ENCODE results near the gene CDKL5.

DNA sequence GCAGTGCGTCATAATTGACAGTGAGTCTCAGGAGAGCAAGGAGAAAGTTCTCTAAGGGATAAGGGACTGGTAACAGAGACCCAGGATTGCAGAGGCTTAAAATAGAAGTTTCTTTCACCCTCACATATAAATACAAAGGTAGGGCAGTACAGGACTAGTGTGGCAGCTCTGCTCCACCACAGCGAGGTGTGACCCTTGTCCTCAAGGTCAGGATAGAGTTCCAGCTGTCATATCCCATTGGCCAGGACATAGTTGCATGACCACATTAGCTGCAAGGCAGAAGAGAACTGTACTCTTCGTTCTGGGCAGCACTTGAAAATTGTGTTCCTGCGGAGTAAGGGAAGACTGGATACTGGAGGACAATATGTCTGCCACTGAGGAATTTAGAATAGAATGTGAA is 152.0 kb downstream of the CDKL5 start:
- TF ChIP-seq POLR2A (IDR thresholded peaks at IDR 0.05) = no peak
- TF ChIP-seq, protein P1, sequence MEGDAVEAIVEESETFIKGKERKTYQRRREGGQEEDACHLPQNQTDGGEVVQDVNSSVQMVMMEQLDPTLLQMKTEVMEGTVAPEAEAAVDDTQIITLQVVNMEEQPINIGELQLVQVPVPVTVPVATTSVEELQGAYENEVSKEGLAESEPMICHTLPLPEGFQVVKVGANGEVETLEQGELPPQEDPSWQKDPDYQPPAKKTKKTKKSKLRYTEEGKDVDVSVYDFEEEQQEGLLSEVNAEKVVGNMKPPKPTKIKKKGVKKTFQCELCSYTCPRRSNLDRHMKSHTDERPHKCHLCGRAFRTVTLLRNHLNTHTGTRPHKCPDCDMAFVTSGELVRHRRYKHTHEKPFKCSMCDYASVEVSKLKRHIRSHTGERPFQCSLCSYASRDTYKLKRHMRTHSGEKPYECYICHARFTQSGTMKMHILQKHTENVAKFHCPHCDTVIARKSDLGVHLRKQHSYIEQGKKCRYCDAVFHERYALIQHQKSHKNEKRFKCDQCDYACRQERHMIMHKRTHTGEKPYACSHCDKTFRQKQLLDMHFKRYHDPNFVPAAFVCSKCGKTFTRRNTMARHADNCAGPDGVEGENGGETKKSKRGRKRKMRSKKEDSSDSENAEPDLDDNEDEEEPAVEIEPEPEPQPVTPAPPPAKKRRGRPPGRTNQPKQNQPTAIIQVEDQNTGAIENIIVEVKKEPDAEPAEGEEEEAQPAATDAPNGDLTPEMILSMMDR (IDR thresholded peaks at IDR 0.05) = no peak
- TF ChIP-seq EP300 (IDR thresholded peaks at IDR 0.05) = no peak
